ENCODE data around the gene MCL1. TPM values are rescaled to one million over a fixed set of nuclear protein-coding genes. Genes with fewer than 3 reads are reported as not detected.

MCL1 gene
- total RNA-seq, 2 experiments from 2014 or later: 211 to 215 TPM

DNA sequence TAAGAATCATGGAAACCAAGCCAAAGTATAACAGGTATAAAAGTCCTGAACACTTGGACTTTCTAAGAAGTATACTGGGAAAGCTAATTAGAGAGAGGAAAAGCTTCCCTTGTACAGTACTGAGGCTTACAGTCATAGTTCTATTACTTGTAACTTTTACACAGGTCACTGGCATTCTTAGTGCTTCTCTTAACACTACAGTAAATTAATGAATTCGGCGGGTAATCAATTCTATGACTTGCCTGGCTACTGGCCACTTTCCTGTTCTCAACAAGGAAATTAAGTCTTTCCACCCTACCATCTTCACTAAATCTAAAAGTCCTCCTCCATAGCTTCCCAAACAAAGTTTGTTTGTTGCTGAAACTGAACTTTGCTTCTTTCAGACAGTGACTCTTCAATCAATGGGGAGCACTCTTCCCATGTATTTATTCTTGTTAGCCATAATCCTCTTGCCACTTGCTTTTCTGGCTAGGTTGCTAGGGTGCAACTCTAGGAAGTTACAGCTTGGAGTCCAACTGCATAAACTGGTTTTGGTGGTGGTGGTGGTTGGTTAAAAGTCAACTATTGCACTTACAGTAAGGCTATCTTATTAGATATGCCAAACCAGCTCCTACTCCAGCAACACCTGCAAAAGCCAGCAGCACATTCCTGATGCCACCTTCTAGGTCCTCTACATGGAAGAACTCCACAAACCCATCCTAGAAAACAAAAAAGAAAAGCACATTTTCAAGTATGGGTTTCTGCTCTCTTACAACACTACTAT lies 2.4 kb downstream of the MCL1 start:
- ChIA-PET CTCF (interaction anchor here (4.7 to 12.6 kb wide), 2 partner anchors 9 to 14 kb away, joined by 27 to 135 read pairs; no protein-coding TSS in a partner anchor), POLR2A (interaction anchor here (1.4 to 12.7 kb wide), 4 partner anchors 8 to 52 kb away, joined by 4 to 210 read pairs (median 84); partner anchors contain the start of gene ENSA)

DNA sequence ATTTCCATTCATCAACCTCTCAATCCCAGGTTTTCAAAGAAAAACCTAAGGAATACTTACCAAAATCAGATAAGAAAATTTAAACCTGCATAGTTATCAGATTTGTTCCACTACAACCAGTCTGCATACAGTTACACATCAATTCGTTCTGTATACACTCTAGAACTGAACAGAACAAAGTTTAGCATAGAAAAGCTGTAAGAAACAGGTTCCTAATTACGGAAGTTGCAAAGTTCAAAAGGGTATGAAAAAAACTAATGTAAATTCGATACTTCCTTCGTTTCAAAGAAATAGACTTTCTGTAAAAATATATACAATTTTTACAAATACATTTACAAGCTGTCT lies 3.1 kb downstream of the MCL1 start:
- ChIA-PET CTCF (interaction anchor here (4.7 to 12.6 kb wide), 2 partner anchors 8 to 13 kb away, joined by 27 to 135 read pairs; no protein-coding TSS in a partner anchor), POLR2A (interaction anchor here (4.0 to 12.7 kb wide), 3 partner anchors 7 to 53 kb away, joined by 53 to 210 read pairs (median 116); partner anchors contain the start of gene ENSA)

DNA sequence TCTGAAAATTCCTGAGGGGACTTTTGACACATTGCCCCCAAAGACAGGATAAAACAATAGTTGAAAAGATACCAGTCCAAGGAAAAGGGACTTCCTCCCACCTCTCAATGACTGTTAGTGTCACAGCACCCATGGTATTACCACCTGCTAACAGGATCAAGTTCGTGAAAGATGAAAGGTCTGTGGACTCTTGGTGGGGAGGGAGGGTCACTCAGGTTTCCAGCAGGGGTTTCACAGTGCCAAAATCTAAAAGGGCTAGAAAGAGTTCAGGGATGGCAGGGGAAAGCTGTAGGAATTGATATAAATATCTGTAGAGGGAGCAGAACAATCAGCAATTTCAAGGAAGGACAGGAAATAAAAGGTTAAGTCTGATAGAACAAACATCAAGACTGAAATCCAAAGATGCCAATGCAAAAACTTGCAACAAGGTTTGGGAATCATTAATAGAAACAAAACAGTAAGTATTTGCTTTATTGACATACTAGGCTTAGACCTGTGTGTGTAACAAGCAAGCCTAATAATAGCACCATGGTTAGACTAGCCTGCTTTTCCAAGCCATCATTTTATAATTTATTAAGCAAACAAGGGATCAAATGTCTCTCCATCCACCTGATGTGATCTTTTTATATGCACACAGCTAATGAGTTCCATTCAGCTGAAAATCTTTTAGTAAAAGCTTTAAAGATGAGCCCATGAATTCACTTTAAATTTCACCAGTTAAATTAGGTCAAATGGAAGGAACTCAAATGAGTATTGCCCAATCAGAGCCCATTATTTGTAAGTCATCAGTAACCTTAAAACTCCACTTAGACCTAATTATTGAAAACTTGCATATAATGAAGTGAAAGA lies 3.7 kb downstream of the MCL1 start:
- ChIA-PET POLR2A (interaction anchor here (1.2 to 12.7 kb wide), 3 partner anchors 6 to 36 kb away, joined by 3 to 210 read pairs (median 116); no protein-coding TSS in a partner anchor), CTCF (interaction anchor here (0.9 to 12.6 kb wide), 3 partner anchors 8 to 36 kb away, joined by 4 to 135 read pairs (median 27); no protein-coding TSS in a partner anchor)

DNA sequence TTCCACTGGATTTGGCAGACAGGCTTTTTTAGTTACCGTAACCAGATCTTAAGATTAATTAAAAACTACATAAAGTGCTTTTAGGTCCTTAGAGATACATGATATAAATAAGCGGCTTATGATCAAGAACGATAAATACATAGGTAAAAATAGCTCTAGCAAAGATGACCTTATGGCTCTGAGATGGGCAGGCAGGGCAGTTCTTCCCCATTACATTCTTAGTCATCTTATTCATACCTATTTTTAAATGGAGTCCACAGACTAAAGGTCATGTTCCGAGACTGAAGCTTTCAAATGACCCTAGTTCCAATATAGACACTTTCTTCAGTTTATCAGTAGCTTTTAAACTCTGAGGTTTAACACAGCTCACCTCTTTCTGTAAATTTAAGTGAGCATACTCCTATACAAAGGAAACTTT lies 4.3 kb downstream of the MCL1 start:
- ChIA-PET CTCF (interaction anchor here (0.9 to 12.6 kb wide), 2 partner anchors 12 to 37 kb away, joined by 4 to 135 read pairs; no protein-coding TSS in a partner anchor), POLR2A (interaction anchor here (1.2 to 12.7 kb wide), 2 partner anchors 12 to 37 kb away, joined by 3 to 210 read pairs; no protein-coding TSS in a partner anchor)

DNA sequence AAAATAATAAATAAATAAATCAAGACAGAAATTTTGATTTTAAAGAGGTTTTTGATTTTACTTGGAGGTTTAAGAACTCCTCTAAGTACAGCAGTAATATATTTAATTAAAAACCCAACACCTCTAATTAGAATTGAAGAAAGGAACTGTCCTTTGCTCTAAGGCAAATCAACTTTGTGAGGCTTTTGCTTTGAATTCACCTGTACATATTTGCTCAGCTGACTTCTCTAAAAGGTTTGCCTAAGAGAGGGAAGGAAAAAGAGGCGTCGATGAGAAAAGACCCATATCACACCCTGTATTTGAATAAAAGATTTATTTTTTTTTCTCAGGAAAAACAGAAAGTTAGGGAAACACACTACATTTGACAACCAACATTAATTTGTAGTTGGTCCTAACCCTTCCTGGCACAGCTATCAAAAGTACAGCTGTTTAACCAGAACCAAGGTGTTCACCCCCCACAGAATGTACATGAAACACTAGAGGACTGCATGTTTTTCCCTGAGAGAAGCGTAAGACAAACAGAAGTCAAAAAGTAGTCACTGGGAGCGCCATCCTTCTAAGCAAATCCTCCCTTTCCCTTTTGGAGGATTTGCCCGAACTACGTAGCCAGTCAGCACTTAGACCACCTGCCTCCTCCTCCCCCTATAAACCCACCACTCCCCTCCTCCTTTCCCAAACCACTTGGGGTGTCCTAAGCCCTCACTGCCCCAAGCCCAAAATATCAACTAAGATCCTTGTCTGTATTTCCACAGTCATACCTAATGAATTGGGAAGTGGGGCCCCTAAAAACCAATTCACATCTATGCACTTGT lies 4.9 kb downstream of the MCL1 start:
- ChIA-PET CTCF (interaction anchor here (0.9 to 12.6 kb wide), 3 partner anchors 12 to 45 kb away, joined by 3 to 135 read pairs (median 4); no protein-coding TSS in a partner anchor), POLR2A (interaction anchor here (1.2 to 12.7 kb wide), 2 partner anchors 12 to 37 kb away, joined by 3 to 210 read pairs; no protein-coding TSS in a partner anchor)

DNA sequence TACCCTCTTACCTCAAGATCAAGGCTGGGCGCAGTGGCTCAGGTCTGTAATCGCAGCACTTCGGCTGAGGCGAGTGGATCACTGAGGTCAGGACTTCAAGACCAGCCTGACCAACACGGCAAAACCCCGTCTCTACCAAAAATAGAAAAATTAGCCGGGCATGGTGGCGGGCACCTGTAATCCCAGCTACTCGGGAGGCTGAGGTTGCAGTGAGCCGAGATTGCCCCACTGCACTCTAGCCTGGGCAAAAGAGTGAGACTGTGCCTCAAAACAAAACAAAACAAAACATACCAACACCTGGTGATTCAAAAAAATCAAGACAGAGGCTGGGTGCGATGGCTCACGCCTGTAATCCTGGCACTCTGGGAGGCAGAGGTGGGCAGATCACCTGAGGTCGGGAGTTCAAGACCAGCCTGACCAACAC lies 5.8 kb downstream of the MCL1 start:
- ChIA-PET CTCF (interaction anchor here (1.2 to 12.6 kb wide), 2 partner anchors 11 to 46 kb away, joined by 3 to 135 read pairs; no protein-coding TSS in a partner anchor), POLR2A (interaction anchor here (1.1 to 12.7 kb wide), 3 partner anchors 11 to 55 kb away, joined by 3 to 210 read pairs (median 10); partner anchors contain the start of gene ENSA)

DNA sequence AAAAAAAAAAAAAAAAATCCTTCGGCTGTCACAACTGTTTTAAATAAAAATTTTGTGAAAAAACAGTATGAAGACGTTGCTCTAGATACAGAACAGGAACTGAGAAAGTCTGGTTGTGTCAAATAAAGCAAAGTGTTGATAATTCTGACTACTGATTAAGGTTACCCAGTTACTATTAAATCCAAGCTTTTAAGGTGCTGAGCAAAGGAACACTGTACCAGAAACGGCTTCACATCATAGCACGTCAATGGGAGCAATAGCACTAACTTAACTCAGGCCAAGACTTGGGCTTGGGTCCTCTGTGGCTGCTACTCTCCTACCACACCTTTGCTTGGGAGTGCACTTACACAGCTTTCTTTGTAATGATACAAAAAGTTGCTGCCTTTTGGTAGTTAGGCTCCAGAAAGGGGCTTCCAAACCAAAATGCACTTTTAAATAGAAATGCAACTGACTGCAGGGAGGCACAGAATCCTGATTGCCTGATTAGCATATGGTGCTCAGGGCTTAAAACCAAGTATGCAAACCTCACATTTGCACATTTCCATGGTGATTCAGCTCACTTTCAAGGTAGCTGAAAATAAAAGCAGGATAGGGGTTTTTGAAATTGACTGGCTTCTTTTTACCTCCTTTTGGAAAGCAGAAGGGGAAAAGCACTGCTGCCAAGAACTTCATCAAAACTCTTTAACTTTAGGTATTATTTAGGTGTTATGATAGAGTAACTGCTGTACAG lies 6.3 kb downstream of the MCL1 start:
- ChIA-PET CTCF (interaction anchor here (0.5 to 12.6 kb wide), 2 partner anchors 10 to 352 kb away, joined by 3 to 135 read pairs; no protein-coding TSS in a partner anchor), POLR2A (interaction anchor here (0.6 to 12.7 kb wide), 7 partner anchors 10 to 291 kb away, joined by 3 to 210 read pairs (median 5); partner anchors contain the start of gene ENSA)

DNA sequence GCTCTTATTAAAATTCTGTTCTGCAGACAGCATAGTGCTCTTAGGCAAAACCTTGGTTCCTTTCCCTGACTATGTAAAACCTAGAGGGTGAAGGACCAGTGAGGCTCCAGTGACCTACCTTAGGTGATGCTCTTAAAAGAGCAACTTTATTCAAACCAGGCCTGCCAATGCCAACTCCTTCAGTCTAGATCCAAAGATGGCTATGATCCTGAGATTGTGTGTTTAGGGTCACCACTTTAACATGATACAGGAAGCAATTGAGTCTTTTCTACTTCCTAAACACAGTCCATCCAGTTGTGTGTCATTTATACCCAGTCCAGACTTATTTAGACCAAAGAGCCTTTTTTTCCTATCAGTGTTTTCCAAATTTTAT lies 10.8 kb downstream of the MCL1 start:
- POLR2A ChIA-PET: interaction anchor here (0.5 to 12.7 kb wide), 6 partner anchors 6 to 311 kb away, joined by 4 to 210 read pairs (median 6); partner anchors contain the start of genes CA14, ENSA and MCL1
- CTCF ChIA-PET: interaction anchor here (0.6 to 2.7 kb wide), 6 partner anchors 9 to 829 kb away, joined by 3 to 27 read pairs (median 4); partner anchors contain the start of gene MCL1

DNA sequence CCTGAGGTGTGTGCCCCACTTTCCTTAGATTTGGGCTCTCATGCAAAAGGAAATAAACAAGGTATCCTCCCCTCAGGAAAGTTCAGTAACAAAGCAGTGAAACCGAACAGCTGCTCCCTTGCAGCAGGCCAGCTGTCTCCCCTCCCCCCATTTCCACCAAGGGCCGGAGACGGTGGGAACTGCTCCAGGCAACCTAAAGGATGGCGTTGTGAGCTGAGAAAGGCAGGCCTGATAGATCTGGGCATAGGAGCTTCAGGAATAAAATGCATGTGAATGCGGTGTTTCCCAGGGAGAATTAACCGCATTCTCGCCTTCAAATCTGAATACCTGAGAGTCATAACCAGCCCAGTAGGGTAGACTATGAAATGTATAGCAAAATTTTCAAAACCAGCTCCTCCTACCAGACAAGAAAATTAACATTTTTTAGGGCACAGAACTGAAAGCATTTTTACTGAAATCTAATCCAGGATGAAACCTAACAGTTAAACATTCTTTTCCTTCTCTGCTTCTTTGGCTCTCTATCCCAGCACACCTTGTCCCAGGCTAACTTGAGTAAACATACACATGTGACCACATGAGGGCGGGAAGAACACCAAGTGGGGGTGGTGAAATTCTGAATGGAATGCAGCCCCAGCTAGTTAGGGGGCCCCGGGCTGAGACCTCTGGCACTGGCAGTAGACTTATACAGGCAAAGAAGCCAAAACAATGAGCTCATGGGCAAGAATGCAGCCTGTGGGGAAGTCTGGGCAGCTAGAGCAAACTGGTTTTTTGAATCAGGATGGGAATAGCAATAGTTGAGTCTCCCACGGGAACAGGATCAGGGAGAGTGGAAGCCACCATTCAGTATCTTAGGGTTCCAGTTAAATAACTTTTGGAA lies 11.5 kb downstream of the MCL1 start:
- POLR2A ChIA-PET: interaction anchor here (0.5 to 12.7 kb wide), 10 partner anchors 5 to 310 kb away, joined by 3 to 210 read pairs (median 4); partner anchors contain the start of genes CA14, ENSA and MCL1
- CTCF ChIA-PET: interaction anchor here (0.7 to 2.7 kb wide), 6 partner anchors 10 to 830 kb away, joined by 3 to 27 read pairs (median 3); partner anchors contain the start of gene MCL1

DNA sequence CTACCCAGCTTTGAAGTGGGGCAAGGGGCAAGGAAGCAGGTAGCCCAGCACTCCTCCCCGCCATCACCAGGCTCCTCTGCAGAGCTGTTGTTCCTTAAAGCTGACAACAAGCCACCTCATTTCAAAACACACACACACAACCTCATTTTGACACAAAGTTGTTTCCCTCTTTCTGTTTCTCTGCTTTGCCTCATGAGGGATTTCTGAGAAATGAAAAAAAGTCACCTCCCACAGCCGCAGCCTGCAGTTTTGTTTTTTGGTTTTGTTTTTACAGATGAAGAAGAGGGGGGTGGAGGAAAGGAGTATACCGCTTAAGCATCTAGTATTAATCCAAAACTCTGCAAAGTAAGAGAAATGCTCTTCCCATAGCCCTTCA lies 12.1 kb downstream of the MCL1 start:
- POLR2A ChIA-PET: interaction anchor here (0.6 to 5.1 kb wide), 9 partner anchors 11 to 80 kb away, joined by 3 to 116 read pairs (median 4); partner anchors contain the start of genes ENSA and MCL1
- CTCF ChIA-PET: interaction anchor here (0.8 to 2.7 kb wide), 4 partner anchors 10 to 54 kb away, joined by 3 to 27 read pairs (median 4); partner anchors contain the start of gene MCL1

DNA sequence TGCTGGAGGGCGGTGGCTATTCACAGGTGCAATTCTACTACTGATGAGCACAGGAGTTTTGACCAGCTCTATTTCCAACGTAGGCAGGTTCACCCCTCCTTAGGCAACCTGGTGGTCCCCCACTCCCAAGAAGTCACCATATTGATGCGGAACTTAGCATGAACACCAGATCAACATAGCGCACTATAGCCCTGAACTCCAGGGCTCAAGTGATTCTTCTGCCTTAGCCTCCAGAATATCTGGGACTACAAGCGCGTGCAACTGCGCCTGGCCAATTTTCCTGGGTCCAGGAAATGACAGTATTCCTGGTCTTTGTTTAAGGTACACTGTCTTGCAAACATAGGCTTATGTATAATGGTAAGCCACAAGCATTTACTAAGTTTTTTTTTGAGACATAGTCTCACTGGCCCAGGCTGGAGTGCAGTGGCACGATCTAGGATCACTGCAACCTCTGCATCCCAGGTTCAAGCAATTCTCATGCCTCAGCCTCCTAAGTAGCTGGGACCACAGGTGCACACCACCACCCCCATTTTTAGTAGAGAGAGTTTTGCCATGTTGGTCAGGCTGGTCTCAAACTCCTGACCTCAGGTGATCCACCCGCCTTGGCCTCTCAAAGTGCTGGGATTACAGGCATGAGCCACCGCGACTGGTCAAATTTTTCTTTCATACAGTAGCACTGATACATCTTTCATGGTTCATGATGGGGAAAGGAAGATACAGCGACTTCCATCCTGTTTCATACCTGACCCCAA lies 12.6 kb downstream of the MCL1 start:
- ChIA-PET CTCF (interaction anchor here (0.5 to 7.4 kb wide), 7 partner anchors 9 to 409 kb away, joined by 3 to 135 read pairs (median 3); partner anchors contain the start of gene MCL1), POLR2A (interaction anchor here (0.6 to 7.9 kb wide), 6 partner anchors 8 to 63 kb away, joined by 3 to 210 read pairs (median 7); partner anchors contain the start of genes ENSA and MCL1)

DNA sequence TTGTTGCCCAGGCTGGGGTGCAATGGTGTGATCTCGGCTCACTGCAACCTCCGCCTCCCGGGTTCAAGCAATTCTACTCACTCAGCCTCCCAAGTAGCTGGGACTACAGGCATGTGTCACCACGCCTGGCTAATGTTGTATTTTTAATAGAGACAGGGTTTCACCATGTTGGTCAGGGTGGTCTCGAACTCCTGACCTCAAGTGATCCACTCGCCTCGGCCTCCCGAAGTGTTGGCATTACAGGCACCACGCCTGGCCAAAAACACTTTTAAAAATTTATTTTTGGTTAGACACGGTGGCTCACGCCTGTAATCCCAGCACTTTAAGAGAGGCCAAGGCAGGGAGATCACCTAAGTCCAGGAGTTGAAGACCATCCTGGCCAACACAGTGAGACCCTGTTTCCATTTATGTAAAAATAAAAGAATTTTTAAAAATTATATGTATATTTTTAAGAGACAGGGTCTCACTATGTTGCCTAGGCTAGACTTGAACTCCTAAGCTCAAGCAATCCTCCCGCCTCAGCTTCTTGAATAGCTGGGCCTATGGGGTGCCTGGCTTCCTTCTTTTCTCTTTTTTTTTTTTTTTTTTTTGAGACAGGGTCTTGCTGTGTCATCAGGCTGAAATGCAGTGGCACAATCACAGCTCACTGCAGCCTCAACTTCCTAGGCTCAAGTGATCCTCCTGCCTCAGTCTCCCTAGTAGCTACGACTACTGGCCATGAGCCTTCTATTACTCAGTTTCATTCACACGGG lies 14.0 kb downstream of the MCL1 start:
- POLR2A ChIA-PET: interaction anchor here (0.8 to 7.9 kb wide), 2 partner anchors 9 to 296 kb away, joined by 5 to 210 read pairs; partner anchors contain the start of gene MCL1
- CTCF ChIA-PET: interaction anchor here (1.4 to 7.4 kb wide), 3 partner anchors 10 to 54 kb away, joined by 4 to 135 read pairs (median 57); partner anchors contain the start of gene MCL1

DNA sequence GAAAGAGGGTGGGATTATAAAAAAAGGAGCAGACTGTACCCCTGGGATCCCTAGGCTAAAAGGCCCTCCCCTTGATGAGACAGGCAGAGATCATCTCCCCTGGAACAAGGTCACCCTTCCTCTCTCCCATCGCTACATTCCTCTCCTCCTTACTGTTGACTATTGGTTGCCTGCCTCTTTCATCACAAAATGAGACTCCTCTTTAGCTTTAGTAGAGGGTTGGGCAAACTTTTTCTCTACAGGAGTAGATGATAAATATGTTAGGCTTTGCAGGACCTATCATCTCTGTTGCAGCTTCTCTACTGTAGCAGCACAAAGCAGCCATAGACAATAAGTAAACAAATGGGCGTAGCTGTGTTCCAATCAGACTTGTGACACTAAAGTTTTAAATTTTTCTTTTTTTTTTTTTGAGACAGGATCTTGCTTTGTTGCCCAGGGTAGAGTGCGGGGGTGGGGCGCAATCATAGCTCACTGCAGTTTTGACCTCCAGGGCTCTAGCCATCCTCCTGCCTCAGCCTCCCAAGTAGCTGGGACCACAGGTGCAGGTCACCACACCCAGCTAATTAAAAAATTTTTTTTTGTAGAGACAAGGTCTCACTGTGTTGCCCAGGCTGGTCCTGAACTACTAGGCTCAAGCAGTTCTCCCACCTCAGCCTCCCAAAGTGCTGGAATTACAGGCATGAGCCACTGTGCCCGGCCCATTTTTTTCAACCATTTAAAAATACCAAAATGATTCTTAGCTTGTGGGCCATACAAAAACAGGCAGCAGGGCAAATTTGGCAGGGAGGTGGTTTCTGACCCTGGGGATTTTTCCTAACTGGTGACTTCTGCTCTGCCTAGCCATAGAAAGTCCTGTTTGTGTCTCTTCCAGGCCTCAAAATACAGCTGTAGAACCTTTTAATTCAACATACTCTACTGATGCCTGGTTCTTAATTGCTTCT lies 15.1 kb downstream of the MCL1 start:
- CTCF ChIA-PET: interaction anchor here (0.6 to 7.4 kb wide), 4 partner anchors 11 to 232 kb away, joined by 3 to 135 read pairs (median 40); partner anchors contain the start of gene MCL1
- POLR2A ChIA-PET: interaction anchor here (0.6 to 7.9 kb wide), 3 partner anchors 10 to 65 kb away, joined by 4 to 210 read pairs (median 8); partner anchors contain the start of genes ENSA and MCL1
